D721Med (cell line): ENCODE measurements around the gene C1orf174.

ENCODE experiments used
- DNase-seq: peaks from one replicate; pipeline ENCODE4 v3.0.0; 2011; ENCODE audit warnings: low spot score; ENCODE audit not compliant: insufficient read length
- FAIRE-seq: peaks from 2 replicates; lab custom pipeline; 2011; peaks lifted over from hg19 to GRCh38; lab: Jason Lieb, UNC
- CTCF ChIP-seq: IDR thresholded peaks from 2 replicates; pipeline ENCODE4 v1.5.1; 2012; ENCODE audit warnings: mild to moderate bottlenecking, control low read depth; ENCODE audit not compliant: insufficient read depth; ENCODE audit errors: missing control alignments

C1orf174 gene

GRCh38 chr1:3912809-3913685 is 13.0 kb upstream of the C1orf174 start:
- no peak for TF ChIP-seq CTCF
- no peak for FAIRE-seq
- DNase-seq, result no peak

GRCh38 chr1:3911981-3912808 is 12.1 kb upstream of the C1orf174 start:
- DNase-seq (no peak), FAIRE-seq (no peak)
- TF ChIP-seq CTCF, result no peak

GRCh38 chr1:3910857-3911845 is 11.1 kb upstream of the C1orf174 start:
- FAIRE-seq (no peak), DNase-seq (peak; percentile 70)
- peak; percentile 87 for TF ChIP-seq CTCF

- TF ChIP-seq CTCF, result no peak
- DNase-seq, result no peak
- FAIRE-seq, result no peak
These were observed 10.1 kb upstream of the C1orf174 start for GRCh38 chr1:3910049-3910731.

GRCh38 chr1:3909615-3910014 is 9.5 kb upstream of the C1orf174 start:
- TF ChIP-seq CTCF, result no peak
- no peak for DNase-seq
- no peak for FAIRE-seq

- no peak for TF ChIP-seq CTCF
- DNase-seq (no peak), FAIRE-seq (no peak)
These were observed 8.9 kb upstream of the C1orf174 start for GRCh38 chr1:3908886-3909517.
